HEK293 (cell line): ENCODE data around the gene UNCX.

ENCODE experiments used
- CTCF ChIA-PET: fragments of 350-600 bp; formaldehyde crosslinking; extraction: SDS; loops from one replicate; lab custom pipeline; 2021; ENCODE audit warnings: antibody characterized with exemption; lab: Yijun Ruan, JAX
- POLR2A ChIA-PET: fragments of 300-600 bp; formaldehyde crosslinking; extraction: SDS; loops from one replicate; lab custom pipeline; 2020; ENCODE audit warnings: antibody characterized with exemption, inconsistent platforms; lab: Yijun Ruan, JAX
- H3K27ac ChIP-seq: fragments of 200-500 bp; sonication (Bioruptor generic); 2 replicates; pipeline ENCODE4 v1.5.1; 2014; ENCODE audit warnings: low read depth, low read length, control low read depth, inconsistent platforms; ENCODE audit errors: extremely low read depth
- H3K36me3 ChIP-seq, 2 experiments: fragments of 200-500 bp in 1 of 2; sonication (Bioruptor generic) in 1 of 2; 1 replicate in 1 of 2; 2 replicates in 1 of 2; pipeline ENCODE4 v1.5.1; 2014 to 2017; ENCODE audit warnings: inconsistent platforms in 2 of 2, low read length in 2 of 2; ENCODE audit not compliant: control insufficient read depth in 2 of 2, insufficient read depth in 1 of 2
- H3K4me1 ChIP-seq: fragments of 200-500 bp; sonication (Bioruptor generic); 2 replicates; pipeline ENCODE4 v1.5.1; 2014; ENCODE audit warnings: mild to moderate bottlenecking, low read length, inconsistent platforms; ENCODE audit not compliant: control insufficient read depth, insufficient read depth
- H3K4me3 ChIP-seq: 2 replicates; pipeline ENCODE4 v1.5.1; 2011; ENCODE audit warnings: low read depth, mild to moderate bottlenecking, control low read depth, low read length, moderate library complexity
- H3K9me3 ChIP-seq: fragments of 200-500 bp; sonication (Bioruptor generic); 2 replicates; pipeline ENCODE4 v1.5.1; 2014; ENCODE audit warnings: low read depth, low read length, inconsistent platforms; ENCODE audit not compliant: control insufficient read depth, insufficient read depth
- EGR2 ChIP-seq: fragments of 450-650 bp; formaldehyde crosslinking; IDR thresholded peaks from 2 replicates; pipeline ENCODE4 v1.5.1; 2016; ENCODE audit warnings: low read depth, missing biosample characterization, missing genetic modification characterization
- PATZ1 ChIP-seq: fragments of 450-650 bp; formaldehyde crosslinking; IDR thresholded peaks from 2 replicates; pipeline ENCODE4 v1.5.1; 2016; ENCODE audit warnings: missing biosample characterization, missing genetic modification characterization
- ZBTB26 ChIP-seq: fragments of 450-650 bp; formaldehyde crosslinking; optimal IDR thresholded peaks from 2 replicates; pipeline ENCODE3; 2016; ENCODE audit warnings: missing biosample characterization, mild to moderate bottlenecking, missing genetic modification characterization
- ZNF169 ChIP-seq: fragments of 450-650 bp; formaldehyde crosslinking; IDR thresholded peaks from 2 replicates; pipeline ENCODE4 v1.5.1; 2016; ENCODE audit warnings: missing biosample characterization, missing genetic modification characterization
- ZNF223 ChIP-seq: fragments of 450-650 bp; formaldehyde crosslinking; IDR thresholded peaks from 2 replicates; pipeline ENCODE4 v1.5.1; 2016; ENCODE audit warnings: missing biosample characterization, missing genetic modification characterization
- ZNF341 ChIP-seq: fragments of 450-650 bp; formaldehyde crosslinking; IDR thresholded peaks from 2 replicates; pipeline ENCODE4; 2016; ENCODE audit warnings: low read depth, missing biosample characterization, missing genetic modification characterization
- ZNF350 ChIP-seq: fragments of 450-650 bp; formaldehyde crosslinking; IDR thresholded peaks from 2 replicates; pipeline ENCODE4 v1.5.0; 2017; ENCODE audit warnings: missing biosample characterization, mild to moderate bottlenecking, missing genetic modification characterization
- ZNF48 ChIP-seq: fragments of 450-650 bp; formaldehyde crosslinking; IDR thresholded peaks from 2 replicates; pipeline ENCODE4 v1.5.1; 2016; ENCODE audit warnings: missing biosample characterization, missing genetic modification characterization
- ZNF518A ChIP-seq: fragments of 450-650 bp; formaldehyde crosslinking; conservative IDR thresholded peaks from 2 replicates; pipeline ENCODE4 v1.5.1; 2016; ENCODE audit warnings: low read depth, missing biosample characterization, missing genetic modification characterization
- ZNF785 ChIP-seq: fragments of 450-650 bp; formaldehyde crosslinking; IDR thresholded peaks from 2 replicates; pipeline ENCODE4 v1.5.1; 2016; ENCODE audit warnings: missing biosample characterization, missing genetic modification characterization
- ZNF791 ChIP-seq: fragments of 450-650 bp; formaldehyde crosslinking; IDR thresholded peaks from 2 replicates; pipeline ENCODE4 v1.5.1; 2016; ENCODE audit warnings: missing biosample characterization, missing genetic modification characterization
- TF ChIP-seq, protein P1 (sequence below): fragments of 450-650 bp; formaldehyde crosslinking; IDR thresholded peaks from 2 replicates; pipeline ENCODE4 v1.5.1; 2016; ENCODE audit warnings: missing biosample characterization, missing genetic modification characterization
- TF ChIP-seq, protein P2 (sequence below): fragments of 450-650 bp; IDR thresholded peaks from 2 replicates; pipeline ENCODE4 v1.5.1; 2018; ENCODE audit warnings: missing biosample characterization, mild to moderate bottlenecking, missing genetic modification characterization
- TF ChIP-seq, protein P3 (sequence below): fragments of 450-650 bp; formaldehyde crosslinking; IDR thresholded peaks from 2 replicates; pipeline ENCODE4 v1.5.1; 2016; ENCODE audit warnings: missing biosample characterization, missing genetic modification characterization, low read depth

UNCX gene

GRCh38 chr7:1220000-1220726 is 12.5 kb upstream of the UNCX start:
- Histone ChIP-seq H3K4me1 (no peaks in the 10 kb centered on the region), H3K36me3 (no peaks in the 10 kb centered on the region)
- POLR2A ChIA-PET = no interaction called here
- CTCF ChIA-PET = interaction anchor here (1.9 kb wide), 1 partner anchor 212 kb away, joined by 10 read pairs; no protein-coding TSS in a partner anchor
- TF ChIP-seq ZNF518A (tag by site-specific recombination) = no peak
- TF ChIP-seq, protein P1, sequence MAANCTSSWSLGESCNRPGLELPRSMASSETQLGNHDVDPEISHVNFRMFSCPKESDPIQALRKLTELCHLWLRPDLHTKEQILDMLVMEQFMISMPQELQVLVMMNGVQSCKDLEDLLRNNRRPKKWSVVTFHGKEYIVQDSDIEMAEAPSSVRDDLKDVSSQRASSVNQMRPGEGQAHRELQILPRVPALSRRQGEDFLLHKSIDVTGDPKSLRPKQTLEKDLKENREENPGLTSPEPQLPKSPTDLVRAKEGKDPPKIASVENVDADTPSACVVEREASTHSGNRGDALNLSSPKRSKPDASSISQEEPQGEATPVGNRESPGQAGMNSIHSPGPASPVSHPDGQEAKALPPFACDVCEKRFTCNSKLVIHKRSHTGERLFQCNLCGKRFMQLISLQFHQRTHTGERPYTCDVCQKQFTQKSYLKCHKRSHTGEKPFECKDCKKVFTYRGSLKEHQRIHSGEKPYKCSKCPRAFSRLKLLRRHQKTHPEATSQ (tag by site-specific recombination) = no peak
- TF ChIP-seq, protein P2, sequence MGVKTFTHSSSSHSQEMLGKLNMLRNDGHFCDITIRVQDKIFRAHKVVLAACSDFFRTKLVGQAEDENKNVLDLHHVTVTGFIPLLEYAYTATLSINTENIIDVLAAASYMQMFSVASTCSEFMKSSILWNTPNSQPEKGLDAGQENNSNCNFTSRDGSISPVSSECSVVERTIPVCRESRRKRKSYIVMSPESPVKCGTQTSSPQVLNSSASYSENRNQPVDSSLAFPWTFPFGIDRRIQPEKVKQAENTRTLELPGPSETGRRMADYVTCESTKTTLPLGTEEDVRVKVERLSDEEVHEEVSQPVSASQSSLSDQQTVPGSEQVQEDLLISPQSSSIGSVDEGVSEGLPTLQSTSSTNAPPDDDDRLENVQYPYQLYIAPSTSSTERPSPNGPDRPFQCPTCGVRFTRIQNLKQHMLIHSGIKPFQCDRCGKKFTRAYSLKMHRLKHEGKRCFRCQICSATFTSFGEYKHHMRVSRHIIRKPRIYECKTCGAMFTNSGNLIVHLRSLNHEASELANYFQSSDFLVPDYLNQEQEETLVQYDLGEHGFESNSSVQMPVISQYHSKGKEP (tag by site-specific recombination) = no peak
- TF ChIP-seq ZNF350 (tag by site-specific recombination) = no peak
- TF ChIP-seq ZNF48 (tag by site-specific recombination) = no peak
- TF ChIP-seq ZBTB26 (tag by site-specific recombination) = no peak
- peak; percentile 31; the same call in 1 of the 2 replicates for TF ChIP-seq EGR2 (tag by site-specific recombination)
- no peak for TF ChIP-seq ZNF223 (tag by site-specific recombination)
- no peak for TF ChIP-seq PATZ1 (tag by site-specific recombination)
- TF ChIP-seq, protein P3, sequence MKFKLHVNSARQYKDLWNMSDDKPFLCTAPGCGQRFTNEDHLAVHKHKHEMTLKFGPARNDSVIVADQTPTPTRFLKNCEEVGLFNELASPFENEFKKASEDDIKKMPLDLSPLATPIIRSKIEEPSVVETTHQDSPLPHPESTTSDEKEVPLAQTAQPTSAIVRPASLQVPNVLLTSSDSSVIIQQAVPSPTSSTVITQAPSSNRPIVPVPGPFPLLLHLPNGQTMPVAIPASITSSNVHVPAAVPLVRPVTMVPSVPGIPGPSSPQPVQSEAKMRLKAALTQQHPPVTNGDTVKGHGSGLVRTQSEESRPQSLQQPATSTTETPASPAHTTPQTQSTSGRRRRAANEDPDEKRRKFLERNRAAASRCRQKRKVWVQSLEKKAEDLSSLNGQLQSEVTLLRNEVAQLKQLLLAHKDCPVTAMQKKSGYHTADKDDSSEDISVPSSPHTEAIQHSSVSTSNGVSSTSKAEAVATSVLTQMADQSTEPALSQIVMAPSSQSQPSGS (tag by site-specific recombination) = no peak
- no peak for TF ChIP-seq ZNF169 (tag by site-specific recombination)
- TF ChIP-seq ZNF341 = peak; percentile 79
- no peak for TF ChIP-seq ZNF785 (tag by site-specific recombination)
- TF ChIP-seq ZNF791 (tag by site-specific recombination) = no peak
- TF ChIP-seq, all 188 proteins: peak for 2
- H3K9me3 ChIP-seq = no peaks in the 10 kb centered on the region
- no peak overlapping the region for H3K27ac ChIP-seq
- no peak overlapping the region for H3K4me3 ChIP-seq
